Kidney (tissue), 14 donors: ENCODE measurements around the gene CCDC50. TPM values are rescaled to one million over a fixed set of nuclear protein-coding genes. Genes with fewer than 3 reads are reported as not detected.

Experiments used
- DNase-seq, 5 donors: peaks; one replicate each; pipeline ENCODE4 v3.0.0-alpha.2; 2013 to 2020
- FAIRE-seq: peaks from 2 replicates; lab custom pipeline; 2012; peaks lifted over from hg19 to GRCh38; lab: Jason Lieb, UNC
- H3K27ac ChIP-seq, 2 donors: one replicate each; pipeline ENCODE4 v1.7.0; 2013; ENCODE audit warnings: low read depth in 2 of 2, low read length in 2 of 2, inconsistent platforms in 1 of 2
- H3K27me3 ChIP-seq: one replicate; pipeline ENCODE4 v1.7.1; 2013; ENCODE audit warnings: low read length, inconsistent platforms; ENCODE audit not compliant: control insufficient read depth, insufficient read depth
- H3K36me3 ChIP-seq, 3 donors: one replicate each; pipeline versions ENCODE4 v1.7.0 to v1.7.1; 2013; ENCODE audit warnings: low read length in 3 of 3, control low read depth in 1 of 3, inconsistent platforms in 1 of 3; ENCODE audit not compliant: insufficient read depth in 3 of 3, control insufficient read depth in 2 of 3
- H3K4me1 ChIP-seq, 3 donors: one replicate each; pipeline versions ENCODE4 v1.7.0 to v1.7.1; 2013; ENCODE audit warnings: low read length in 3 of 3, inconsistent platforms in 1 of 3, low read depth in 1 of 3; ENCODE audit not compliant: control insufficient read depth in 2 of 3, insufficient read depth in 2 of 3
- H3K4me3 ChIP-seq, 3 donors: one replicate each; pipeline versions ENCODE4 v1.7.0 to v1.8.1; 2013; ENCODE audit warnings: low read length in 3 of 3, control low read depth in 1 of 3, inconsistent platforms in 1 of 3
- H3K9ac ChIP-seq, 3 donors: one replicate each; pipeline versions ENCODE4 v1.7.0 to v1.7.1; 2013; ENCODE audit warnings: low read length in 3 of 3, control low read depth in 1 of 3, inconsistent platforms in 1 of 3
- H3K9me3 ChIP-seq, 3 donors: one replicate each; pipeline versions ENCODE4 v1.7.0 to v1.7.1; 2013; ENCODE audit warnings: low read length in 3 of 3, control low read depth in 1 of 3, inconsistent platforms in 1 of 3; ENCODE audit not compliant: control insufficient read depth in 2 of 3, insufficient read depth in 1 of 3
- intact Hi-C: fragments of 100-400 bp; cut with DNase I; formaldehyde crosslinking; loops from one replicate; pipeline ENCODE4 v1.11.1; 2022
- polyA plus RNA-seq: library from polyadenylated mRNA; stranded (reverse); fragments of 350-450 nt; fragmentation: Illumina TruSeq; extraction: RNeasy Lipid Tissue Mini Kit (QIAGEN cat#74804); gene quantifications from one replicate; pipeline ENCODE4 v1.2.3, GENCODE V29; 2014; ENCODE audit warnings: low read depth, low replicate concordance; ENCODE audit not compliant: insufficient read depth
- total RNA-seq: library from RNA; stranded (reverse); fragmentation: NEBNext Ultra II Directional; extraction: Animal tissue kit (Norgen Biotek cat#: 25700); gene quantifications from one replicate; pipeline ENCODE4 v1.2.1, GENCODE V29; 2021
- TF ChIP-seq, protein P1 (sequence below): IDR thresholded peaks from 3 replicates; pipeline ENCODE4 v1.5.1; 2012; ENCODE audit warnings: mild to moderate bottlenecking, moderate library complexity, borderline replicate concordance; ENCODE audit not compliant: insufficient read depth; ENCODE audit errors: extremely low read depth
- donor health status: control.
- donor health status: control.
- donor health status: control.
- donor health status: control.
- donor health status: control.
- donor health status: DM: yes; HTN: yes; CAD: no.
- donor health status: Normal renal cell carcinoma (clear cell type).

CCDC50 gene
- total and polyA plus RNA-seq, 2 donors from 2014 or later, result 34.7 to 105 TPM

DNA sequence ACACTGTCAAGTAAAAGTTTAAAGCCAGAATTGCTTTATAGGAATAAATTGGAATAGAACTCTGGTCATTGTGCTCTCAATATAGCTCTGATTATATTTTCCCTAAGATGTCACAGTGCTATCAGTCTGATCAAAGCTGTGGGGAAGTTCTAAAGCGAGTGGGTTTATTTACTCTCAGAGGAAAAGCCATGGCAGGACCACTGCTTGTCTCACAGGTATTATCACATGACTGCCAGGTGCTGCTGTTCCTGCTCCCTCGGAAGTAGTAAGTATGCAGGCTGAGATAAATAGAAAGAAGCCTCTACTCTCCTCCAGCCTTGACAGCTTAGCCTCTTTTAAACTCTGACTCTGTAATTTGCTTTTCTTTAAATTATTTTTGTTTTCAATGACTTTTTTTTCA, 50.3 kb downstream of the CCDC50 start:
- TF ChIP-seq, protein P1, sequence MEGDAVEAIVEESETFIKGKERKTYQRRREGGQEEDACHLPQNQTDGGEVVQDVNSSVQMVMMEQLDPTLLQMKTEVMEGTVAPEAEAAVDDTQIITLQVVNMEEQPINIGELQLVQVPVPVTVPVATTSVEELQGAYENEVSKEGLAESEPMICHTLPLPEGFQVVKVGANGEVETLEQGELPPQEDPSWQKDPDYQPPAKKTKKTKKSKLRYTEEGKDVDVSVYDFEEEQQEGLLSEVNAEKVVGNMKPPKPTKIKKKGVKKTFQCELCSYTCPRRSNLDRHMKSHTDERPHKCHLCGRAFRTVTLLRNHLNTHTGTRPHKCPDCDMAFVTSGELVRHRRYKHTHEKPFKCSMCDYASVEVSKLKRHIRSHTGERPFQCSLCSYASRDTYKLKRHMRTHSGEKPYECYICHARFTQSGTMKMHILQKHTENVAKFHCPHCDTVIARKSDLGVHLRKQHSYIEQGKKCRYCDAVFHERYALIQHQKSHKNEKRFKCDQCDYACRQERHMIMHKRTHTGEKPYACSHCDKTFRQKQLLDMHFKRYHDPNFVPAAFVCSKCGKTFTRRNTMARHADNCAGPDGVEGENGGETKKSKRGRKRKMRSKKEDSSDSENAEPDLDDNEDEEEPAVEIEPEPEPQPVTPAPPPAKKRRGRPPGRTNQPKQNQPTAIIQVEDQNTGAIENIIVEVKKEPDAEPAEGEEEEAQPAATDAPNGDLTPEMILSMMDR, result no peak
- Histone ChIP-seq H3K36me3 (peaks cover 15 to 27% (median 20%) of the 10 kb centered on the region in 3 donors), H3K4me3 (no peak overlapping the region), H3K27ac (no peak overlapping the region), H3K9me3 (no peaks in the 10 kb centered on the region), H3K9ac (no peak overlapping the region), H3K4me1 (peaks cover 0 to 6% (median 2%) of the 10 kb centered on the region in 3 donors), H3K27me3 (no peaks in the 10 kb centered on the region)
- no peak for FAIRE-seq
- intact Hi-C loops, result no loop called here
- DNase-seq, result no peak

DNA sequence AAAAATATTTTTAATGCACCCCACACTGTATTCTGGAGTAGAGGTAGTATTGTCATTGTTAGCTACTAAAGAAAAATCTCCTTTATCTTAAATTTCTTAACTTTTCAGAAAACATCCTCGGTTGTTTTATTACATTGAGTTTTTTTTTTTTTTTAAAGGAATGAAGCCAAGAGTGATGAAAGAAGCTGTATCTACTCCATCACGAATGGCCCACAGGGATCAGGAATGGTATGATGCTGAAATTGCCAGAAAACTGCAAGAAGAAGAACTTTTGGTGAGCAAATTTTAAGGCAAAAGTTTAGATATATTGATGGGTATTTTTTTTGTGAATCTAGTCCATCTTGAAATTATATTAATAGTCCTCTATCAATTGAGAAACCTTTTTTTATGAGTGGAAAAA, 50.8 kb downstream of the CCDC50 start:
- Histone ChIP-seq H3K27ac (no peak overlapping the region), H3K36me3 (peaks cover 15 to 24% (median 19%) of the 10 kb centered on the region in 3 donors), H3K4me3 (no peak overlapping the region), H3K9me3 (no peaks in the 10 kb centered on the region), H3K4me1 (peaks cover 0 to 6% (median 2%) of the 10 kb centered on the region in 3 donors), H3K9ac (no peak overlapping the region), H3K27me3 (no peaks in the 10 kb centered on the region)
- no peak for FAIRE-seq
- DNase-seq, result no peak
- intact Hi-C loops, result loop anchor here (10.0 kb wide), 1 partner anchor 145 kb away; no protein-coding TSS in a partner anchor
- TF ChIP-seq, protein P1, result no peak

DNA sequence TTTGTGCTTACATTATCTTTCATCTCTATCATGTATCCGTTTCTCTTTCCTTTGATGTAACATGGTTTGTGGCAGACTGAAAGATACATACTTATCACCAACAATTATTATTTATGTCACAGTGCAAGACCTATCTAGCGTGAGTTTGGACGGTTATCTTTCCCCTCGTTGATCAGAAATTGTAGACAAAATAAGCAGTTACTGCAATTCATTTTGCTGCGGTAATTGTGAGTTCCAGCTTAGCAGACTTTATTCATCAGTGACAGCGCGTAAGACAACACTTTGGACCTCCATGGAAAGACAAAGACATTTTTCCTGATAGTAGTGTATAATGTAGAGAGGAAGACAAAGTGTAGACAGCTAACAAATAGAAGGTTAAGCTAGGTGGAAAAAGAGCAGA, 52.1 kb downstream of the CCDC50 start:
- intact Hi-C loops, result loop anchor here (10.0 kb wide), 1 partner anchor 147 kb away; no protein-coding TSS in a partner anchor
- H3K27ac ChIP-seq, result no peak overlapping the region
- H3K27me3 ChIP-seq, result no peaks in the 10 kb centered on the region
- H3K36me3 ChIP-seq, result peaks cover 12 to 19% (median 15%) of the 10 kb centered on the region in 3 donors
- no peak overlapping the region for H3K9ac ChIP-seq
- H3K9me3 ChIP-seq, result no peaks in the 10 kb centered on the region
- FAIRE-seq (no peak), DNase-seq (no peak)
- H3K4me1 ChIP-seq, result peaks cover 0 to 6% (median 2%) of the 10 kb centered on the region in 3 donors
- H3K4me3 ChIP-seq, result no peak overlapping the region
- TF ChIP-seq, protein P1, result no peak

DNA sequence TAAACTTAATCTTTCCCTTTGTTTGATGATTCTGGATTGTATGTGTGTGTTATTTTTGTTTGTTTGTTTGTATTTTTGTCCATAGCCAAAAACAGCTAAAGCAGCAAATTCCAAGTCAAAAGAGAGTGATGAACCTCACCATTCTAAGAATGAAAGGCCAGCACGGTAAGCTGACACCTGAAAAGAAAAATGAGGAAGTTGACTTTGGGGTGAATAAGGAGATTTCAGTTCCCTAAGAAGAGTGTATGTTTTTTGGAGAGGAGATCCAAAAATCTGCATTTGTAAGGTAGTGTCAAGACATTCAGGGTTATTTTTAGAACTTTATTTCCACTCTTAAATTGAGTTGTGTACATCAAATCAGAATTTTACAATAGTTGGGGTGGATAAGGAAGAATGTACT, 53.5 kb downstream of the CCDC50 start:
- TF ChIP-seq, protein P1, result no peak
- no peak overlapping the region for H3K9ac ChIP-seq
- H3K27ac ChIP-seq, result no peak overlapping the region
- no peak for FAIRE-seq
- peaks cover 12 to 19% (median 15%) of the 10 kb centered on the region in 3 donors for H3K36me3 ChIP-seq
- no peaks in the 10 kb centered on the region for H3K4me1 ChIP-seq
- H3K9me3 ChIP-seq, result no peaks in the 10 kb centered on the region
- intact Hi-C loops, result loop anchor here (10.0 kb wide), 1 partner anchor 148 kb away; no protein-coding TSS in a partner anchor
- no peak overlapping the region for H3K4me3 ChIP-seq
- no peak for DNase-seq
- H3K27me3 ChIP-seq, result no peaks in the 10 kb centered on the region
